Coronary artery (tissue), 2 donors: ENCODE results near the gene MFRP.
A peak's percentile ranks its signal among the peaks of the same experiment; 100 is the strongest.

Experiments used
- DNase-seq: peaks from one replicate; pipeline ENCODE4 v3.0.0-alpha.2; 2017; ENCODE audit warnings: low spot score
- H3K27ac ChIP-seq, 2 donors: fragments of 200-600 bp; sonication (generic); one replicate each; pipeline ENCODE4 v1.5.1; 2016 to 2019
- H3K4me3 ChIP-seq: fragments of 200-600 bp; sonication (generic); 2 replicates; pipeline ENCODE4 v1.5.1; 2016; ENCODE audit warnings: mild to moderate bottlenecking, moderate library complexity
- TF ChIP-seq, protein P1 (sequence below): fragments of 200-600 bp; sonication (generic); IDR thresholded peaks from one replicate; pipeline ENCODE4 v1.5.1; 2019; ENCODE audit warnings: antibody characterized with exemption

Gene MFRP

DNA sequence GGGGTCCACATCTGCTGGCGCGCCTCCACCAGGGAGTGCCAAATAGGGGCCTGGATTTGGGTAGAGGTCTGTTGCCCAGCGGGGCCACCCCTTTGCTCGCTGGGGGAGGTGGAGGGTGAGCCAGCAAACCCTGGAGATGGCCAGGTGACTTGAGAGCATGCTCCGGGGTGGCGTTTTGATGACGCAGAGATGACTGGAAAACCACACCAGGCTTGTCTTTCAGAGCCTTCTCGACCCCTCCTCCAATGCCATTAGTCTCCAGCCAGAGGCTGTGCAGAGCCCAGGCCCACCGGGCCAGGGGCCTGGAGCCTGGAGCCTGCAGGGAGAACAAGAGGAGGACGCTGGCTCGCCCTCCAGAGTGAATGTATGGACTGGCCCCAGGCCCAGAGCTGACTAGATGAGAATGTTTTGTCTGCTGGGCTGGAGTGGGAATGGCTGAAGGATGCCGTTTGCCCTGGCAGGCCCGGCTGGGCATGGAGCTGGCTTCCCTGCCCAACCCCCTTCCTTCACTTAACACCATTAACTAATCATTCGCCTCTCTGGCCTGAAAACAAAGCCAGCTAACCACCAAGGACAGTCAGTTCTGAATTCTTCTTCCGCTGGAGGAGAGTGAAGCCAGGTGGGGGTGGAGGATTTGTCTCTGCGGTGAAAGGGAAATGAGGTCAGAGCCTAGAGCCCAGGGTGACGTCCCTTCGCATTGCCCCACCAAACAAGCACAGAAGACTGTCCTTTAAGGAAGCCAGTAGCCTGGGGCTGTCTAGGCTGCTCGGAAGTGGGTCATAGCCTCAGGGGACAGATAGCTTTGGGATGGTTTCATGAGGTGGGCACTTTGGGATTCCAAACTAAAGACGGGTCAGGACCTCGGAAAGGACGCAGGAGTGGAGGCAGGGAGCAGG lies 28.0 kb downstream of the MFRP start:
- Histone ChIP-seq H3K27ac (peak overlapping the region; percentile 95 to 99), H3K4me3 (peak overlapping the region; percentile 95)
- peak; percentile 80 for DNase-seq
- TF ChIP-seq, protein P1, sequence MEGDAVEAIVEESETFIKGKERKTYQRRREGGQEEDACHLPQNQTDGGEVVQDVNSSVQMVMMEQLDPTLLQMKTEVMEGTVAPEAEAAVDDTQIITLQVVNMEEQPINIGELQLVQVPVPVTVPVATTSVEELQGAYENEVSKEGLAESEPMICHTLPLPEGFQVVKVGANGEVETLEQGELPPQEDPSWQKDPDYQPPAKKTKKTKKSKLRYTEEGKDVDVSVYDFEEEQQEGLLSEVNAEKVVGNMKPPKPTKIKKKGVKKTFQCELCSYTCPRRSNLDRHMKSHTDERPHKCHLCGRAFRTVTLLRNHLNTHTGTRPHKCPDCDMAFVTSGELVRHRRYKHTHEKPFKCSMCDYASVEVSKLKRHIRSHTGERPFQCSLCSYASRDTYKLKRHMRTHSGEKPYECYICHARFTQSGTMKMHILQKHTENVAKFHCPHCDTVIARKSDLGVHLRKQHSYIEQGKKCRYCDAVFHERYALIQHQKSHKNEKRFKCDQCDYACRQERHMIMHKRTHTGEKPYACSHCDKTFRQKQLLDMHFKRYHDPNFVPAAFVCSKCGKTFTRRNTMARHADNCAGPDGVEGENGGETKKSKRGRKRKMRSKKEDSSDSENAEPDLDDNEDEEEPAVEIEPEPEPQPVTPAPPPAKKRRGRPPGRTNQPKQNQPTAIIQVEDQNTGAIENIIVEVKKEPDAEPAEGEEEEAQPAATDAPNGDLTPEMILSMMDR, result no peak

DNA sequence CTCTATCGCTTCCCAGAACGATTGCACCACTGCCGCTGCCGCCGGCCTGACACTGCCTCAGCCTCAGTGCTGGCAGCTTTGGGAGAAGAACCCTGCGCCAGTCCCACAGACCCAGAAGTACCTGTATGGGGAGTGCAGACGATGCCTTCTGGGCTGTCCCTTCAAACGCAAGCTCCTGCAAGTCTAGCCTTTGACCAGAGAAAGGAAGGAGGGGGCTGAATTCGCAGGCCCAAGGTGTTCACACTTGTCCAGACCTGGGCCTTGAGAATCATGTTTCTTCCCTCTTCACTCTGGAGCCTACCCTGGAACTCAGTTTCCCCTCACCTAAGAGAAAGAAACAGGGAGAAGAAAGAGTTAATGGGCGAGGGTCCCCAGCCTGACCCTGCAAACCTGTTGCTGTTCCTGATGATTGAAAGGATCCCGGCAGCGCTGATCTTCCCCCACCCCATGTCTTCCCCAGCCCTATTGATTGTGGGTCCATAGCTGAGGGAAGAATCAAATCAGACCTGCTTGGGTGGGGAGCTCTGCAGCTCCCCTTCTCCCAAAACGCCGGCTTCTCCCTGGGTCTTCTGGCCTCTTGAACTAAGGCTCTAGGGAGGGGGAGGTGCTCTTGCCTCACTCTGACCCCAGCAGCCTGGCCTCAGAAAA lies 28.8 kb downstream of the MFRP start:
- DNase-seq, result no peak
- Histone ChIP-seq H3K27ac (peak overlapping the region; percentile 95 to 99), H3K4me3 (peak overlapping the region; percentile 95)
- TF ChIP-seq, protein P1, result no peak

GRCh38 chr11:119316729-119317591 lies 29.5 kb downstream of the MFRP start, which contains the start of gene MCAM:
MCAM (minus strand) TSS chr11:119317130; CDS start chr11:119317101, 29 bp downstream.
- peak; percentile 95 for DNase-seq
- H3K27ac ChIP-seq, result peak within 1 kb of the TSS; percentile 95 to 99
- peak within 1 kb of the TSS; percentile 95 for H3K4me3 ChIP-seq
- TF ChIP-seq, protein P1, result no peak

GRCh38 chr11:119316016-119316728 lies 30.3 kb downstream of the MFRP start:
- TF ChIP-seq, protein P1, result no peak
- peak overlapping the region; percentile 95 to 99 for H3K27ac ChIP-seq
- peak; percentile 94 for DNase-seq
- peak overlapping the region; percentile 95 for H3K4me3 ChIP-seq

GRCh38 chr11:119315131-119316015 lies 31.1 kb downstream of the MFRP start:
- TF ChIP-seq, protein P1, result no peak
- H3K4me3 ChIP-seq, result peak overlapping the region; percentile 95
- DNase-seq, result no peak

More at GRCh38 chr11:119315131-119316015, 31.1 kb downstream of the MFRP start:
- H3K27ac ChIP-seq, result peak overlapping the region; percentile 95 to 99
